Activated B cell treated with CpG ODN at 0.5 μM for 24 hours (primary cell): ENCODE results near the gene GRK6. TPM values are rescaled to one million over a fixed set of nuclear protein-coding genes. Genes with fewer than 3 reads are reported as not detected.

Experiments
- ATAC-seq: fragments of 200-7000 bp; cut with Tn5 transposase; one replicate; pipeline ENCODE4 v1.10.0; 2021; ENCODE audit warnings: low read depth, mild to moderate bottlenecking, moderate library complexity
- CTCF ChIA-PET: fragments of 350-600 bp; sonication (Branson Sonifier 250); formaldehyde crosslinking; loops from one replicate; lab custom pipeline; 2021; ENCODE audit warnings: antibody characterized with exemption; lab: Charles Lee
- POLR2A ChIA-PET: fragments of 350-600 bp; sonication (Branson Sonifier 250); formaldehyde crosslinking; loops from one replicate; lab custom pipeline; 2021; ENCODE audit warnings: antibody characterized with exemption; lab: Charles Lee
- DNase-seq: peaks from one replicate; pipeline ENCODE4 v3.0.0; 2022
- H3K27ac Mint-ChIP-seq: one replicate; pipeline ENCODE4 v1.8.0; 2020; ENCODE audit warnings: mixed read lengths
- H3K27me3 Mint-ChIP-seq: one replicate; pipeline ENCODE4 v1.8.0; 2021; ENCODE audit warnings: mixed read lengths
- H3K36me3 Mint-ChIP-seq: one replicate; pipeline ENCODE4 v1.8.0; 2021; ENCODE audit warnings: low read depth, mixed read lengths
- H3K4me1 Mint-ChIP-seq: one replicate; pipeline ENCODE4 v1.8.0; 2021; ENCODE audit warnings: mixed read lengths
- H3K4me3 Mint-ChIP-seq: one replicate; pipeline ENCODE4 v1.8.0; 2020; ENCODE audit warnings: mild to moderate bottlenecking, mixed read lengths
- H3K9me3 Mint-ChIP-seq: one replicate; pipeline ENCODE4 v1.8.0; 2020; ENCODE audit warnings: mixed read lengths
- CTCF ChIP-seq: fragments of 200-600 bp; IDR thresholded peaks from one replicate; pipeline ENCODE4 v1.8.0; 2022; ENCODE audit warnings: antibody characterized with exemption, mild to moderate bottlenecking
- intact Hi-C: fragments of 100-400 bp; cut with micrococcal nuclease; formaldehyde crosslinking; loops from one replicate; pipeline ENCODE4 v1.15.1; 2024
- total RNA-seq: library from RNA; stranded (reverse); gene quantifications from 2 replicates; pipeline ENCODE4 v1.2.3, GENCODE V29; 2022

The GRK6 gene
- total RNA-seq, 1 donor from 2014 or later: 92.6 TPM

- peaks cover 5% of the 10 kb centered on the region for H3K27me3 Mint-ChIP-seq
- H3K4me3 Mint-ChIP-seq: no peak overlapping the region
- DNase-seq (no peak), ATAC-seq (no peak)
- peaks cover 4% of the 10 kb centered on the region for H3K4me1 Mint-ChIP-seq
- no peak overlapping the region for H3K27ac Mint-ChIP-seq
- ChIA-PET POLR2A (no interaction called here), CTCF (no interaction called here)
- TF ChIP-seq CTCF: no peak
- intact Hi-C loops: loop anchor here (10.0 kb wide), 1 partner anchor 198 kb away; the partner anchor contains the start of gene TMED9
- no peaks in the 10 kb centered on the region for H3K36me3 Mint-ChIP-seq
- no peaks in the 10 kb centered on the region for H3K9me3 Mint-ChIP-seq
Measured at GRCh38 chr5:177396807-177397206, 29.7 kb upstream of the GRK6 start.

GRCh38 chr5:177397875-177398390 is 28.5 kb upstream of the GRK6 start:
- DNase-seq: no peak
- ChIA-PET CTCF (no interaction called here), POLR2A (no interaction called here)
- H3K27me3 Mint-ChIP-seq: peaks cover 5% of the 10 kb centered on the region
- H3K4me3 Mint-ChIP-seq: no peak overlapping the region
- H3K27ac Mint-ChIP-seq: no peak overlapping the region
- no peaks in the 10 kb centered on the region for H3K9me3 Mint-ChIP-seq
- no peak for TF ChIP-seq CTCF
- H3K4me1 Mint-ChIP-seq: peaks cover 11% of the 10 kb centered on the region
- ATAC-seq: no peak
- H3K36me3 Mint-ChIP-seq: no peaks in the 10 kb centered on the region
- intact Hi-C loops: loop anchor here (10.0 kb wide), 1 partner anchor 197 kb away; the partner anchor contains the start of gene TMED9

- intact Hi-C loops: loop anchor here (10.0 kb wide), 1 partner anchor 195 kb away; the partner anchor contains the start of gene TMED9
- no peak for TF ChIP-seq CTCF
- DNase-seq: no peak
- no peak for ATAC-seq
- no peak within 1 kb of the TSS for H3K4me3 Mint-ChIP-seq
- peaks cover 23% of the 10 kb centered on the region for H3K4me1 Mint-ChIP-seq
- H3K27me3 Mint-ChIP-seq: peaks cover 5% of the 10 kb centered on the region
- H3K27ac Mint-ChIP-seq: no peak within 1 kb of the TSS
- H3K9me3 Mint-ChIP-seq: no peaks in the 10 kb centered on the region
- H3K36me3 Mint-ChIP-seq: no peaks in the 10 kb centered on the region
- ChIA-PET POLR2A (interaction anchor here (0.9 to 6.3 kb wide), 3 partner anchors 31 to 54 kb away, joined by 3 to 66 read pairs (median 3); partner anchors contain the start of gene PRR7), CTCF (interaction anchor here (7.3 to 8.5 kb wide), 2 partner anchors 11 to 49 kb away, joined by 85 to 293 read pairs; partner anchors contain the start of gene PRR7)
Measured at GRCh38 chr5:177399997-177400868, 26.2 kb upstream of the GRK6 start, which contains the start of gene PFN3. PFN3 (minus strand) TSS chr5:177400661; CDS start chr5:177400576, 85 bp downstream.

GRCh38 chr5:177402271-177403043 is 24.0 kb upstream of the GRK6 start:
- Mint-ChIP-seq H3K4me1 (peaks cover 39% of the 10 kb centered on the region), H3K27me3 (peaks cover 5% of the 10 kb centered on the region), H3K4me3 (peak overlapping the region; percentile 79), H3K9me3 (no peaks in the 10 kb centered on the region), H3K36me3 (no peaks in the 10 kb centered on the region), H3K27ac (peak overlapping the region; percentile 35)
- ChIA-PET POLR2A (interaction anchor here (0.9 to 6.3 kb wide), 9 partner anchors 11 to 106 kb away, joined by 3 to 88 read pairs (median 7); partner anchors contain the start of genes GRK6, LMAN2 and PRR7), CTCF (interaction anchor here (1.1 to 8.5 kb wide), 10 partner anchors 13 to 287 kb away, joined by 3 to 293 read pairs (median 20); partner anchors contain the start of genes GRK6 and PRR7)
- ATAC-seq: peak; percentile 12
- TF ChIP-seq CTCF: no peak
- intact Hi-C loops: loop anchor here (1.0 to 2.0 kb wide), 4 partner anchors 12 to 92 kb away; partner anchors contain the start of gene MXD3
- DNase-seq: peak; percentile 38
